Heart left ventricle (tissue), 13 donors: ENCODE measurements around the gene SEPTIN5.

Source experiments
- CTCF ChIP-seq, 12 donors: fragments of 200-600 bp; sonication (generic) in 4 of 12; IDR thresholded peaks; one replicate each; pipeline versions ENCODE4 v1.5.0 to v1.8.0; 2018 to 2022; ENCODE audit warnings: antibody characterized with exemption in 12 of 12, mild to moderate bottlenecking in 5 of 12
- POLR2A ChIP-seq, 2 donors: fragments of 450-650 bp; IDR thresholded peaks; one replicate each; pipeline ENCODE4 v1.6.1; 2017; ENCODE audit warnings: antibody characterized with exemption in 2 of 2, mild to moderate bottlenecking in 2 of 2, moderate library complexity in 2 of 2
- donor health status: ischemic (EF 13 %, LVEDD 7.1; RV severe dilation, severe dysfunction).
- donor health status: DM: no; HTN: yes; CAD: no.
- donor health status: DM: no; HTN: no; CAD: no.
- donor health status: ischemic (EF 25% LVEDD 6.9; RV normal size, moderate dysfunction).
- donor health status: ischemic (EF 25% LVEDD 5.7; RV mildly dilated, moderate dysfunction).
- donor health status: ischemic (EF 35%, LVEDD 5.7; RV mildly dilated, moderate dysfunction).
- donor health status: nonischemic (EF 11% LVEDD 7.7; RV severe dilation, severe dysfunction).
- donor health status: DM: yes; HTN: yes; CAD: no.
- donor health status: PGD.
- donor health status: ischemic (EF 29% LVEDD 5.4; RV normal size, mild dysfunction).
- donor health status: nonischemic (EF 23%, LVEDD 6.1; RV moderate dilation, normal function).

- TF ChIP-seq POLR2A (IDR thresholded peaks at IDR 0.05): no peak
- no peak for TF ChIP-seq CTCF (IDR thresholded peaks at IDR 0.05)
Measured at GRCh38 chr22:19666673-19667593, 47.4 kb upstream of the SEPTIN5 start.
